ENCODE data around the gene LRRC23. TPM values are rescaled to one million over a fixed set of nuclear protein-coding genes. Genes with fewer than 3 reads are reported as not detected.

Gene LRRC23
- polyA plus RNA-seq, 3 donors, result 4.9 to 6.8 (median 5.1) TPM

DNA sequence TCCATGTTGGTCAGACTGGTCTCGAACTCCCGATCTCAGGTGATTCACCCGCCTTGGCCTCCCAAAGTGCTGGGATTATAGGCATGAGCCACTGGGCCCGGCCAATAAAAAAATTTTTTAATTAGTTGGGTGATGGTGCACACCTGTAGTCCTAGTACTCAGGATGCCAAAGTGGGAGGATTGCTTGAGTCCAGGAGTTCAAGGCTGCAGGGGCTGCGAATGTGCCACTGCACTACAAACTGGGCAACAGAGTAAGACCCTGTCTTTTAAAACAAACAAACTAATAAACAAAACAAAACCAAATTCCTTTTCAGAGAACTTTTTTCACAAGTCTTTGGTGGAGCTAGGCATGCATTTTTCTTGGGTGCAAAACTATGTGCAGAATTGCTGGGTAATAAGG lies 21.4 kb upstream of the LRRC23 start:
- no peaks in the 10 kb centered on the region for H3K9me3 Mint-ChIP-seq
- H3K36me3 Mint-ChIP-seq, result peaks cover 28 to 31% of the 10 kb centered on the region in 2 donors
- 98% methylated on average over 4 of the region's 5 CpGs for WGBS (ENCODE audit: insufficient coverage)
- Histone ChIP-seq H4K20me1 (ENCODE audit: insufficient read depth, low read length) (no peaks in the 10 kb centered on the region), H3K4me2 (replicated peaks; ENCODE audit: extremely low read depth, low read length, poor library complexity, severe bottlenecking) (no peak overlapping the region), H3K9me3 (replicated peaks in 1 of 2; ENCODE audit: control insufficient read depth in 1 of 2, insufficient read depth in 1 of 2, low read length in 2 of 2) (no peaks in the 10 kb centered on the region), H3K27me3 (ENCODE audit: control insufficient read depth in 2 of 2, insufficient read depth in 2 of 2, low read length in 2 of 2) (no peaks in the 10 kb centered on the region), H3K79me2 (ENCODE audit: insufficient read depth, low read length) (peaks cover 2% of the 10 kb centered on the region), H3K4me3 (replicated peaks in 1 of 3; ENCODE audit: low read depth in 2 of 3, low read length in 3 of 3) (no peak overlapping the region), H2AFZ (ENCODE audit: insufficient read depth, low read depth, low read length, poor library complexity, severe bottlenecking) (no peak overlapping the region), H3K27ac (ENCODE audit: low read depth in 1 of 2, low read length in 2 of 2) (no peak overlapping the region), H3K4me1 (ENCODE audit: control insufficient read depth in 1 of 2, insufficient read depth in 2 of 2, low read length in 2 of 2) (peaks cover 27 to 31% of the 10 kb centered on the region in 2 donors), H3K9ac (ENCODE audit: insufficient read depth, low read length, poor library complexity, severe bottlenecking) (no peak overlapping the region), H3K36me3 (replicated peaks in 1 of 2; ENCODE audit: control insufficient read depth in 1 of 2, insufficient read depth in 2 of 2, low read length in 2 of 2) (peaks cover 13 to 33% of the 10 kb centered on the region in 2 donors)
- H3K27ac Mint-ChIP-seq, result no peak overlapping the region
- H3K4me3 Mint-ChIP-seq, result no peak overlapping the region
- H3K27me3 Mint-ChIP-seq (ENCODE audit: low read depth in 3 of 3), result peaks cover 0 to 1% (median 0%) of the 10 kb centered on the region in 3 donors
- peaks cover 24% of the 10 kb centered on the region for H3K4me1 Mint-ChIP-seq
- no peak for DNase-seq
- TF ChIP-seq, protein P1, sequence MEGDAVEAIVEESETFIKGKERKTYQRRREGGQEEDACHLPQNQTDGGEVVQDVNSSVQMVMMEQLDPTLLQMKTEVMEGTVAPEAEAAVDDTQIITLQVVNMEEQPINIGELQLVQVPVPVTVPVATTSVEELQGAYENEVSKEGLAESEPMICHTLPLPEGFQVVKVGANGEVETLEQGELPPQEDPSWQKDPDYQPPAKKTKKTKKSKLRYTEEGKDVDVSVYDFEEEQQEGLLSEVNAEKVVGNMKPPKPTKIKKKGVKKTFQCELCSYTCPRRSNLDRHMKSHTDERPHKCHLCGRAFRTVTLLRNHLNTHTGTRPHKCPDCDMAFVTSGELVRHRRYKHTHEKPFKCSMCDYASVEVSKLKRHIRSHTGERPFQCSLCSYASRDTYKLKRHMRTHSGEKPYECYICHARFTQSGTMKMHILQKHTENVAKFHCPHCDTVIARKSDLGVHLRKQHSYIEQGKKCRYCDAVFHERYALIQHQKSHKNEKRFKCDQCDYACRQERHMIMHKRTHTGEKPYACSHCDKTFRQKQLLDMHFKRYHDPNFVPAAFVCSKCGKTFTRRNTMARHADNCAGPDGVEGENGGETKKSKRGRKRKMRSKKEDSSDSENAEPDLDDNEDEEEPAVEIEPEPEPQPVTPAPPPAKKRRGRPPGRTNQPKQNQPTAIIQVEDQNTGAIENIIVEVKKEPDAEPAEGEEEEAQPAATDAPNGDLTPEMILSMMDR (IDR thresholded peaks at IDR 0.05), result no peak
- intact Hi-C loops (cut with micrococcal nuclease), result no loop called here

DNA sequence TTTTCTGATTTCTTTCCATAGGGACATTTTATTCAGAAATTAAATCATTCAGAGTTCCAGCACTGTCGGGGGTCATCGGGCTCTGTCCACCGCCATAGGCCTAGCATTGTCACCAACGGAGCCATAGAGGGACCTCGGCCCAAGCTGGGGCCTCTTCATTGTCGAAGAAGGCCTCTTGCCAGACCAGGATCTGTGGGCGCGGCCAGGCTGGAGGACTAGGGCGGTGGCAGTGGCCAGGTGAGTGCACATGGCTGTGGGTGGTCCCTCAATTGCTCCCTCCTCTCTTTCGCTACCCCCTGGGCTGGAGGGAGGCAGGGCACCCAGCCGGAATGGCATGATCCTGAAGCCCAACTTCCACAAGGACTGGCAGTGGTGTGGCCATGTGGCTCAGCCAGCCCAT lies 20.9 kb upstream of the LRRC23 start:
- WGBS (ENCODE audit: insufficient coverage), result over 99% methylated on average over 11 of the region's 11 CpGs
- Histone ChIP-seq H3K4me3 (replicated peaks in 1 of 3; ENCODE audit: low read depth in 2 of 3, low read length in 3 of 3) (no peak overlapping the region), H2AFZ (ENCODE audit: insufficient read depth, low read depth, low read length, poor library complexity, severe bottlenecking) (no peak overlapping the region), H3K27me3 (ENCODE audit: control insufficient read depth in 2 of 2, insufficient read depth in 2 of 2, low read length in 2 of 2) (no peaks in the 10 kb centered on the region), H3K27ac (ENCODE audit: low read depth in 1 of 2, low read length in 2 of 2) (no peak overlapping the region), H3K4me1 (ENCODE audit: control insufficient read depth in 1 of 2, insufficient read depth in 2 of 2, low read length in 2 of 2) (peaks cover 28 to 33% of the 10 kb centered on the region in 2 donors), H3K9ac (ENCODE audit: insufficient read depth, low read length, poor library complexity, severe bottlenecking) (no peak overlapping the region), H3K9me3 (replicated peaks in 1 of 2; ENCODE audit: control insufficient read depth in 1 of 2, insufficient read depth in 1 of 2, low read length in 2 of 2) (no peaks in the 10 kb centered on the region), H3K36me3 (replicated peaks in 1 of 2; ENCODE audit: control insufficient read depth in 1 of 2, insufficient read depth in 2 of 2, low read length in 2 of 2) (peaks cover 13 to 33% of the 10 kb centered on the region in 2 donors), H3K79me2 (ENCODE audit: insufficient read depth, low read length) (peaks cover 4% of the 10 kb centered on the region), H4K20me1 (ENCODE audit: insufficient read depth, low read length) (no peaks in the 10 kb centered on the region), H3K4me2 (replicated peaks; ENCODE audit: extremely low read depth, low read length, poor library complexity, severe bottlenecking) (no peak overlapping the region)
- no peak for DNase-seq
- Mint-ChIP-seq H3K27ac (peak overlapping the region in 2 of 7 donors; percentile 54 to 70), H3K9me3 (no peaks in the 10 kb centered on the region), H3K4me3 (no peak overlapping the region), H3K27me3 (ENCODE audit: low read depth in 3 of 3) (peaks cover 0 to 1% (median 0%) of the 10 kb centered on the region in 3 donors), H3K4me1 (peaks cover 28% of the 10 kb centered on the region), H3K36me3 (peaks cover 28 to 31% of the 10 kb centered on the region in 2 donors)
- intact Hi-C loops (cut with micrococcal nuclease), result no loop called here
- TF ChIP-seq, protein P1 (IDR thresholded peaks at IDR 0.05), result no peak

All from CD14-positive monocyte (primary cell).